ENCODE results near the gene CCDC70.

GRCh38 chr13:51883226-51883600, 21.4 kb downstream of the CCDC70 start:
- TF ChIP-seq YY1 (tag by site-specific recombination; IDR thresholded peaks at IDR 0.05) (no peak), CTCF (tag by site-specific recombination; IDR thresholded peaks at IDR 0.05) (no peak), REST (tag by site-specific recombination; IDR thresholded peaks at IDR 0.05) (no peak), ZNF707 (tag by site-specific recombination; IDR thresholded peaks at IDR 0.05) (no peak), ZNF558 (tag by site-specific recombination; IDR thresholded peaks at IDR 0.05) (no peak), ZBTB44 (tag by site-specific recombination; IDR thresholded peaks at IDR 0.05) (no peak), ZNF747 (tag by site-specific recombination; IDR thresholded peaks at IDR 0.05) (no peak), SETDB1 (IDR thresholded peaks at IDR 0.05; ENCODE audit: insufficient read length, low read length) (no peak), ZNF704 (tag by site-specific recombination; IDR thresholded peaks at IDR 0.05) (no peak)

Data from HEK293 (cell line).